Putamen (tissue), 1 donor: ENCODE data around the gene RO60.
"Not testable (repeated sequence)": the region's sequence is repeated elsewhere in the genome, so short reads cannot be mapped to it uniquely, and the experiment has no call there.

Experiments
- DNase-seq: peaks from one replicate; pipeline ENCODE4 v3.0.0-alpha.2; 2016; ENCODE audit warnings: low spot score

RO60 gene

DNA sequence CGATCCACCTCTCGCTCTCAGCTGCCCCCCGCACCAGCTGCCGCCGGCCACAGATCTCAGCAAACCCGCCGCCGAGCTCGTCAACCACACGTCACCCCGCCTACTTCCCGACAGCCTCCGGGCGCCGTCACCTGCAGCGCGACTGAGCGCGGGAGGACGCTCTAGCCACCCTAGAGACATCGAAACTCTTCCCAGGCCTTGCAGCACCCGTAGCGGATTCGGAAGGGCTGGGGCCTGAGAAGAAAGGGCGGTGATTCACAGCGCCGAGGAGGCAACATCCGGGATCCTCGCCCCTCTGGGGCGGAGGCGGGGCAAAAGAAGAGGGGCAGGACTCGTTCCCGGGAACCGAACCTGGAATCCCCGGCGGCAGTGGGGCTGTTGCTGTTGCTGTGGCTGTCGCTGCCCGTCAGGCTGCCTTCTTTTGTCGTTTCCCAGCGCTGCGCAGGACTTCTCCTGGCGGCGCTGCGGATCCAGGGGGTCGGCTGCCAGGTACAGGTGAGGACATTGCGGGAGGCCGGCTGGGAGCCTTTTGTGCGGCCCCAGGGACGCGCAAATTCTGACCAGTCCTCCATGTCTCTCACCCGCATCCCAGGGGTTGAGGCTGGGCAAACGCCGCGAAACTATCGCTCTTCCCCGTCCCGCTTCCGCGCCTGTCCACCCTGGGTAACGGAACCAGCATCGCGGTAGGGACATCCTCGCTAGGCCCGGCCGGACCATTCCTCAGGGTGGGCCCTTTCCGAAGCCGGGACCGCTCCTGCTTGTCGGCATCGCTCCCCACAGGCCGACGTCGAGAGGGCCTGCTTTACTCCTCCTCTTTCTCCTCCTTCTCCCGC, at the start of gene RO60, which contains the start of gene UCHL5:
Gene RO60, plus strand, starts transcription at position 331 of the 833 bp plus-strand sequence. CDS start 9,443 bp downstream, outside the sequence.
Gene UCHL5, minus strand, starts transcription at position 79 of the 833 bp plus-strand sequence. CDS start 100 bp downstream, outside the sequence.
- DNase-seq = peak; percentile 98

DNA sequence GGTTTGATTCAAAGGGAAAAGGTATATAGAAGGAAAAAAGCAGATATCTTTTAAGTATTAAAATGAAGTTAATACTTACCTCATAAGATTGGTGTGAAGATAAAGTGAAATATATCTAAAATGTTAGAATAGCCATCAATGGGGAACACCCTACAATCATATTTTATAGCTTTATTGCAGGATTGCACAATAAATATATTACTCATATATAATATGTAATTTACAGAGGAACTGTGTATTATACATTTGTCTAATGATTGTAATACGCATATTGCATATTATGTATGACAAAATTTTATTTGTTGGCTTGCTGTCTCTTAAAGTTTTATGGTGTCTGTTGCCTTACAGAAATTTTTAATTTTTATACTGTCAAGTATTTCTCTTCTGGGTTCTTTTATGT, 48.0 kb upstream of the RO60 start:
- no peak for DNase-seq

DNA sequence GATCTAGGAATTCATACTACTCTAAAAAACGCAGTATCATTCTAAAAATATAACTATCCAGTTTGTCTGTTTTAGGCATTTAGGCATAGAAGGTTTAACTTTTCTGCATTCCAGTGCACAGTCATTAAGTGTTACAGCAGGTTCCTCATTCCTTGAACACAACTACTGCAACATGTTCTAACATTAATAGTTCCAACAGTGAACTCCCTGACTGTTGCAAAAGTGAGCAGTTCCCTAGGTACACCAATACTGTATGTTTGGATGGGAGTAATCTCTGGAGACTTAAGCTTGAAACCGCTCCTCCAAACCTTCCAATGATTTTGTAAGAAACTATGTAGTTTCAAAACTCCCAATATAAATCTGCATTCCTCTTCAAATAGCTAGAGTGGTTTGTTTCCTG, 46.4 kb upstream of the RO60 start:
- DNase-seq = no peak

DNA sequence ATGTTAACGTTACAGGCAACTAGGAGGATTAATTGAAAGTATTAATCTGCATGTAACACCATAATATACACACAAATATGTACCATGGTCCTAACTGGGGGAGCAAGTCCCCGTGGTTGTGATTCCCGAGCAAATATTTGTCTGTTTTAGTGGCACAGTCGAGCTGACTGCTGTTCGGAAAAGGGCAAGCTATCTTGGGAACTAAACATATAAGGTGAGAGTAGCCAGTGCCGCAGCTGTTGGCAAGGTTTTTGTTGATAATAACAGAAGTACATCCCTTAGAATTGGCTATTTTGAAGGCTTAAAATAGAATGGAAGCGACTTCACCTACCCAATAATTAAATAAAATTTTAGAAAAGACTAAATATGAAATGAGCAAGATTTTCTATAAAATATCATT, 45.7 kb upstream of the RO60 start:
- DNase-seq = no peak

DNA sequence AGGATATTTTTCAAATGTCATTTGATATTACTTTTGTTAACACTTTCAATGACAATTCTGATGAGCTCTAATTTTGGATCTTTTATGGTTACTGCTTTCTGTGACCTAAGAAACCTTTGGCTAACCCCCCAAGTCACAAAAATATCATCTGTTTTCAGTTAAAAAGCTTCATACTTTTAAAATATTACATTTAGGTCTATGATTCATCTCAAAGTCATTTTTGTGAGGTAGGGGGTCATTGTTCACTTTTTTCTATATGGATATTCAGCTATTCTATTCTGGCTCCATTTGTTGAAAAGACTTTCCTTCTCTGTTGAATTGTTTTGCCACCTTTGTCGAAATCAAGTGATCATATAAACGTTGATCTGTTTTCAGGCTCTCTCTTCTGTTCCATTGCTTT, 45.0 kb upstream of the RO60 start:
- DNase-seq = no peak

DNA sequence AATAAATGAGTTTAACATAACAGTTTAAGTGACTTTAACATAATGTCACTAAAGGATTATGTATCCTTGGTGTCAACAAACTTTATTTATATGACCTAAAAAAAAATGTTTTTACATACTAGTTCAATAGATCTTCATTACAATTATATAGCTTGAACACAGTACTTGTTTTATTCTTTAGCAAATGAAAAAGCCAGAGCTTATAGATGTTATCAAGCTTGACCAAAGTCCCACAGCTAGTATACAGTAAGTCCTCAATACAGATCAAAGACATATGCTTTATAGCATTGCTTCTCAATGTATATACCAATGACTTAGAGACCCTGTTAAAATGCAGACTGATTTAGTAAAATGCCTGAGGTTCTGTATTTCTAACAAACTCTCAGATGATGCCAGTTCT, 42.6 kb upstream of the RO60 start:
- DNase-seq = no peak

DNA sequence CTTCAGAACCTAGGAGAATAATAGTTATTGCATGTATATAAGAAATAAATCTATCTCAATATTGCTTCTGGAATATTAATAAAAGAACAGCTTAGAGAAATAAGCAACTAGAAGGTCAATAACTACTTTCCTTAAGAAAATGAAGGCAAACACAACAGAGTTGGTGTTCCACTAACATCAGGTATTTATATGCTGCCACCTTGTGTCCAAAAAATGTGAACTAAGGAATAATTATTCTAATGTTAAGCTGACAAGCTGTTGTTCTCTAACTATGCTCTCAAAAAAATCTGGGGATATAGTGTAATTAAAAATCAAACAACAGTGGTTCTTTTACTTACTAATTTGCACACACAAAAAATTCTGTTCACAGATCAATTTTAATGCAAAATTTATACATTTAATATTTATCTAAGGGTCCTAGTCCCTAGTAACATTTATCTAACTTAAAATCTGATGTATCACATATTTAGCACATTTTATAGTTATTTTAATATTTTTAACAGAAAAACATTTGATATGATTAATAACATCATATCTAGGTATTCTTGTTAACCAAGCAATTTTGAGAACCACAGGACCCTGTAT, 39.9 kb upstream of the RO60 start:
- peak; percentile 42 for DNase-seq

DNA sequence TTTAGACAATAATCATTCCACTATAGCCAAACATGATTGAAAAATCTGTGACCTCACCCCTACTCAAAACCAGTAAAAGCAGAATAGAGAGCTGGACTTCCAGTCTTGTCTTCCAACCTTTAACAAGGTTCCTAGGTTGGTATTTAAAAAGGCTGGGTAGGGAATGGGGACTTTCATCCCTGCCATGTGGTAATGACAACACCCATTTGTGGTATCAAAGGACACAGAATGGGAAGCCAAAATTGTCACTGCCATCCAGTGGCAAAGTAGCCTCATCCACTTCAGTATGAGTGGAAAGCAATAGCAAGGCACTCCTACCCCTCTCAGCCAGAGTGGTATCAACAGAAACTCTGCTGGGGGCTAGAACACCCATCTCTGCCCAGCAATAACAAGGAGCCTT, 34.2 kb upstream of the RO60 start:
- DNase-seq = no peak

DNA sequence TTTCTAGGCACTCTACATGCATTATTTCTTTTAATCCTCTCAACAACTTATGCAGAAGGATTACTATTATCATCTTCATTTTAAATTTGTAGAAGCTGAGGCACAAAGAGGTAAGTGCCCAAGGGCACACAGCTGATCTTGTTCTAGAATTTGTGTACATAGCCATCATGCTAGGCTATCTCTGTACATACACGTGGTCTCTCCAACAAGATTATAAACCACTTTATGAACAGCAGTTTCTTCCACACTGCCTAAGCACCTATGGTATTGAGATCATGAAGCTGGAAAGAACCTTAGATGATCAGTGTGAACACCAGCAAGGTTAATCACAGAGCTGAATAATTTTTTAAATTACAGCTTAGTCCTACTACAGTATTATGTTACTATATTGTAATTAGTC, 29.1 kb upstream of the RO60 start:
- DNase-seq = no peak

DNA sequence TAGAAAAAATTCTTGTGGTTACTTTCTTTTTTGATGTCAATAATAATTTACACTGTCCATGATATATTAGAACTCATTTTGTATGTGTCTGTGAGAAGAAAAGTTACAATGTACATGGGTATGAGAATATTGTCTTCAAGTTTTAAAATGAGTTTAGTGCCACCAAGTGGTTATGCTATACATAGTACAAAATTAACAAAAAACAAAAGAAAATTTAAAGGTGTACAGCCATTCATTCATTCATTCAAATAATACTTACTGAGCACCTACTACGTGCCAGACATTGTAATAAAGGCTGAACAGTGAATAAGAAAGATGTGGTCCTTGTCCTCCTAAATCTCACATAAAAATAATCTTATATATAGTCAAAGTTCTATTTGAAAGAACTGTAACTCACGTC, 28.0 kb upstream of the RO60 start:
- no peak for DNase-seq

DNA sequence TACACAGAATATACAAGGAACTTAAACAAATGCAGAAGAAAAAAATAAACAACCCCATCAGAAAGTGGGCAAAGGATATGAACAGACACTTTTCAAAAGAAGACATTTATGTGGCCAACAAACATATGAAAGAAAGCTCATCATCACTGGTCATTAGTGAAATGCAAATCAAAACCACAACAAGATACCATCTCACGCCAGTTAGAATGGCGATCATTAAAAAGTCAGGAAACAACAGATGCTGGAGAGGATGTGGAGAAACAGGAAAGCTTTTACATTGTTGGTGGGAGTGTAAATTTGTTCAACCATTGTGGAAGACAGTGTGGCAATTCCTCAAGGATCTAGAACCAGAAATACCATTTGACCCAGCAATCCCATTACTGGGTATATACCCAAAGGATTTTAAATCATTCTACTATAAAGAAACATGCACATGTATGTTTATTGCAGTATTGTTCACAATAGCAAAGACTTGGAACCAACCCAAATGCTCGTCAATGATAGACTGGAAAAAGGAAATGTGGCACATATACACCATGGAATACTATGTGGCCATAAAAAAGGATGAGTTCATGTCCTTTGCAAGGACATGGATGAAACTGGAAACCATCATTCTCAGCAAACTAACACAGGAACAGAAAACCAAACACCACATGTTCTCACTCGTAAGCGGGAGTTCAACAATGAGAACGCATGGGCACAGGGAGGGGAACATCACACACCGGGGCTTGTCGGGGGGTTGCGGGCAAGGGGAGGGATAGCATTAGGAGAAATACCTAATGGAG, 26.6 kb upstream of the RO60 start:
- not testable (repeated sequence) for DNase-seq

DNA sequence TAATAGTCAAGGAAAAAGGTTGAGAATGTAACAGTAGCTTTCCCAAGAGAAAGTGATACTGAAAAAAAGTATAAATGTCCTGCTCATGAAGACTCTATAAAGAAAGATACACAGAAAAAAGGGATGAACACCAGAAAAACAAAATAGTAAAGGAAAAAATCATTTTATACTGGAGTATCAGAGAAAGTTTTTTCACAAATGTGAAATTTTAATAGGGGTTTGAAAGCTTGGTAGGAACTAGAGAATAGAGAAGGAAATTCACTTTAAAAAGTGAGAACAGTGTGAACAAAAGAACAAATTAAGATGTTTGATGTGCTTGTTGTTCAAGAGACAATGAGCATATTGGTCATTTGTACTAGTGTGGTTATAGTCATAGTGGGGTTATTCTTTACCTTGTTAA, 25.8 kb upstream of the RO60 start:
- DNase-seq = no peak

DNA sequence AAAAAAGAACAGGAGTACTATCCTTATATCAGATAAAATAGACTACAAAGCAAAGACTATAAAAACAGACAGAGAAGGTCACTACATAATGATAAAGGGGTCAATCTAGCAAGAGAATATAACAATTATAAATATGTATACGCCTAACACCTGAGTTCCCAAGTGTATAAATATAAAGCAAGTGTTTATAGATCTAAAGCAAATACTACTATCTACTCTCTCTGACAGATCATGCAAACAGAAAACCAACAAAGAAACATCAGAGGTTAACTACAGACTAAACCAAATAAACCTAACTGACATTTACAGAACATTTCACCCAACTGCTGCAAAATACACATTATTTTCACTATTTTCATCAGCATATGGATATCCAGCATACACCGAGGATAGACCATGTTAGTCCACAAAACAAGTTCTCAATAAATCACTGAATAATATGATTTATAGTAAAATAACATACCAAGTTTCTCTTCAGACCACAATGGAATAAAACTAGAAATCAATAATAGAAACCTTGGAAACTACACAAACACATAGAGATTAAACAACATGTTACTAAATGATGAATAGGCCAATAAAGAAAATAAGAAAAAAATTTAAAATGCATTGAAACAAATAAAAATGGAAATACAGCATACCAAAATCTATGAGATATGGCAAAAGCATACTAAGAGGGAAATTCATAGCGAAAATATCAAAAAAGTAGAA, 22.9 kb upstream of the RO60 start:
- no peak for DNase-seq

DNA sequence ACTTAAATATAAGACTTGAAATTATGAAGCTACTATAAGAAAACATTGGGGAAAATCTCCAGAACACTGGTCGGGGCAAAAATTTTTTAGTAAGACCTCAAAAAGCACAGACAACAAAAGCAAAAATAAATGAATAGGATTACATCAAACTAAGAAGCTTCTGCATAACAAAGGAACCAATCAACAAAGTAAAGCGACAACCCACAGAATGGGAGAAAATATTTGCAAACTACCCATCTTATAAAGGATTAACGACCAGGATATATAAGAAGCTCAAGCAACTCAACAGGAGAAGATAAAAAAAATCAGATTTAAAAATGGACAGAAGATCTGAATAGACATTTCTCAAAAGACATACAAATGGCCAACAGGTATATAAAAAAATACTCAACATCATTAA, 19.4 kb upstream of the RO60 start:
- no peak for DNase-seq

DNA sequence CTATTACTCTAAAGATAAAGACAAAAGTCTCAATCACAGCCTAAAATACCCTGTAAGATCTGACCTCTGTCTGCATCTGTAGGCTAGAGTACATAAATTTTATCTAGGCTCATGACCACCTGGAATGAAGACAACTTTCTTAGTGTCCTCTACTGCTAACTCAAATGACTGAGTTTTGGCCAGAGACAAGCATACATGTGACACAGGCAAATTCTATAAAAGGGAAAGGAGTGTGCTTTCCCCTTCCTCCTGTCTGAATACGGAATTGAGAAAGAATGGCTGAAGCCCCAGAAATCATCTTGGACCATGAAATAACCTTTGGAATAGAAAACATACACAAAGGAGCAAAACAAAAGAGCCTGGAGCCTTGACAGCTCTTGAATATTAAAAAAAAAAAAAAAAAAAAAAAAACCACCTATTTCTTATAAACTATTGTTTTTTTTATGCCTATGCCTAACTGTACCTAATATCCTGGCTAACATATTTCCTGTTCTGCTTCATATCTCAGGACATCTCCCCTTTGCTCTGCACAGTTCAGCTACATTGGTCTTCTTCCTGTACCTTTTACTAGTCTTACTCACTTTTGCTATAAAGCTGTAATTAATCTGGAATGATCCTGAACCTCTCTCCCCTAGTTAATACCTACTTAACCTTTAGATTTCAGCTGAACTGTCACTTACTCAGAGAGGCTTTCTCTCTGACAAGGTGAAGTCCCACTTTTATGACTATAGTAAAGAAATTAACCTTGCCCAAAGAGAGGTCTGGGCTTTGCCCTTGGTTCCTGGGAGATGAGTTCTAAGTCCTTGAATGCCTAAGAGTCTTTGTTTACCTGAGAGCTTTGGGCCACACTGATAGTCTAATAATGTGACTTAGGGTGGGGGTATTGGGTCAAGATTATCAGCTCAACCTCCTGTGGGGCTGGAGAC, 16.4 kb upstream of the RO60 start:
- DNase-seq = no peak

DNA sequence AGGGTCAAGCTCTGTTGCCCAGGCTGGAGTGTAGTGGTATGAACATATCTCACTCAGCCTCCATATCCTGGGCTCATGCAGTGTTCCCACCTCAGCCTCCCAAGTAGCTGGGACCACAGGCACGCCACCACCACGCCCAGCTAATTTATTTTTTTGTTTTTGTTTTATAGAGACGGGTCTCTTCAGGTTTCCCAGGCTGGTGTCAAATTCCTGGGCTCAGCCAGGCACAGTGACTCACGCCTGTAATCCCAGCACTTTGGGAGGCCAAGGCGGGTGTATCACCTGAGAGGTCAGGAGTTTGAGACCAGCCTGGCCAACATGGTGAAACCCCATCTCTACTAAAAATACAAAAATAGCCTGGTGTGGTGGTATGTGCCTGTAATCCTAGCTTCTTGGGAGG, 10.5 kb upstream of the RO60 start:
- not testable (repeated sequence) for DNase-seq

DNA sequence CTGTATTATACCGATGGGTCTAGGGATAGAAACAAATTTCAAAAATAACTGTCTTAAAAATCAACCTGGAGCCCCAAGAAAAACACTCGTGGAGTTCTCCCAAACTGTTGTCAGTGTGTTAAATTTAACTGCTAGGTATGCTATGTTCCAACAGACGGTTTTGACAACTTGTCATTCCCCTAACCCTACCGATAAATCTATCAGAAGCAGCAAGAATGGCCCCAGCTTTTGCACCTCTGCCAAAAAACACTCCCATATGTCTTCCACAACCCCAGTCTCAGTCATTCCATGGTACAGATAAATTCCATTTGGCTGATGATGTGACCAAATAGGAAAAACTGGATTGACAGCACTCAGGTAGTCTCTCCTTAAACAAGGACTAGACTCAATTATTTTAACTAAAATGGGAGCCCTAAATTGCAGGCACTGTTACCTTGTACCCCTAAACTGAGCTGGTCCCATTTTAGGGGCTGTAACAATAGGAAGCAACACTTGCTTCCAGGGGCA, 5.2 kb upstream of the RO60 start:
- DNase-seq = no peak

DNA sequence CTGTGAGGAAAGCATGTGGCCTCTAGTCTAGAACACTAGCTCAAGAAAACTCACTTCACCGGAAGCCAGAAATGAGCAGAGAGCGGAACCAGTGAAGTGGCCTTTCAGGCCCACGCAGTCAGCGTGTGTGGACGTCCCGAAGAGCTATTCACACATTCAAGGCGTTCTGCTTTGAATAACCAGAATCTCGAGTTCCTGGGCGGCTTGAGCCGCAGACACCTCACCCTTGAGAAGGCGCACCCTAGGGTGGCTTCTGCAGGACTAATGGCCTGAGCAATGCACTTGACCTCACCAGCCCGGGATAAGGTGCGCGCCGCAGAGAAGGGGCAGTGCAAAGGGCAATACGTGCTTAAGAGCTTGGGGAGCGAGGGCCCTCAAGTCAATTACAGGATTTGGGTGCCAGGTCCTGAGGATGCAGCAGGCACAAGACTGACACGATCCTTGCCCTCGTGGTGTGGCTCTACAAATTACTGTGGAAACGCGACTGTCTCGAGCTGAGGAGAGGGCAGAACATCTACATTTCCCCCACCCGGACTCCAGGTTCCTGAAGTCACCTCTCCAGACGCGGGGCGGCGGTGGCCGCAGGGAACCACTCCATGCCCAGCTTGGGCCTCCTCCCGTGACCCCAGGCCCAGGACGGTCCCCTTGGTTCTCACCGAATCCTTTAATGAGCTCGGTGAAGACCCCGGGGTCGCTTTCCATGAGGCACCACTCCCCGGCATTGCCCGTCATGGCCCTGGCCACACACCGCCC, 707 bp upstream of the RO60 start:
- peak; percentile 34 for DNase-seq

DNA sequence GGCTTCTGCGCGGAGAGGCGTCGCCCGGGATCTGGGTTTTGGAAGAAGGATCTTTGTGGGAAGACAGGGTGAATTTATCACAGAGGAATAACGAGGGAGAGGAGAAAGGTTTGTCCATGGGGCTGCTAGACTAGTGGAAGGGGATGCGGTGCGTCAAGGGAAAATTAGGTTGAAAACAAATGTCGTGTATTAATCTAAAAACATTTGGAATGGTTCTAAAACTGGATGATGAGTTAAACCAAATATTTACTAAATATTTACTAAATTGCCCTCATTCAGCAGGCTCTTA, 647 bp downstream of the RO60 start:
- no peak for DNase-seq

DNA sequence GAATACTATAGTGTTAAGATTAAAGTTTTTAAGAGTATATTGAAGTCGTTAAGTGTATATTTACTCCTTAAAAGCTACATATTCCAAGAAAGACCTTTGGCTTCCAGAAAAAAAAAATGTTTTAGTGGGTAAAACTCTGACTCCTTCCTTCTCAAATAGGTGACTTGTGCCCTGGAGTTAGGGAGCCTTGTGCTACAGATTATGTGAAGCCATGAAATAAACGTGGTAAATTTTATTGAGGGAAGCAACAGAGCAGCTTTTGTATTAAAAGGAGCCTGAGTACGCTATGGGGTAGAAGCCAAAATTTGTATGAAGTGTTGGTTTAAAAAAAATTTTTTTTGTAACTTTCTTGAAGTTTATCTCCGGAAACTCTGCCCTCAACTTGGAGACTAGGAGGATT, 994 bp downstream of the RO60 start:
- DNase-seq = no peak
